Transverse colon (tissue), 4 donors: ENCODE results near the gene CLECL1. TPM values are rescaled to one million over a fixed set of nuclear protein-coding genes. Genes with fewer than 3 reads are reported as not detected.
A peak's percentile ranks its signal among the peaks of the same experiment; 100 is the strongest.

Experiments used
- DNase-seq: peaks from one replicate; pipeline ENCODE4 v3.0.0-alpha.2; 2019
- H3K27ac ChIP-seq, 4 donors: fragments of 200-600 bp; sonication (generic); 2 replicates each; pipeline ENCODE4 v1.5.1; 2016 to 2018; ENCODE audit warnings: inconsistent platforms in 4 of 4
- H3K27me3 ChIP-seq: fragments of 200-600 bp; sonication (generic); 2 replicates; pipeline ENCODE4 v1.5.1; 2017; ENCODE audit warnings: inconsistent platforms
- H3K36me3 ChIP-seq, 4 donors: fragments of 200-600 bp; sonication (generic); 2 replicates each; pipeline ENCODE4 v1.5.1; 2017 to 2019; ENCODE audit warnings: inconsistent platforms in 4 of 4
- H3K4me1 ChIP-seq, 4 donors: fragments of 200-600 bp; sonication (generic); 2 replicates each; pipeline ENCODE4 v1.5.1; 2017 to 2020; ENCODE audit warnings: inconsistent platforms in 4 of 4
- H3K4me3 ChIP-seq, 4 donors: fragments of 200-600 bp; sonication (generic); 1 replicate in 1 of 4; 2 replicates in 3 of 4; pipeline versions ENCODE4 v1.5.1 to v1.6.1; 2017 to 2019; ENCODE audit warnings: inconsistent platforms in 4 of 4
- H3K9me3 ChIP-seq, 2 donors: fragments of 200-600 bp; sonication (generic); 2 replicates each; pipeline ENCODE4 v1.5.1; 2017 to 2019; ENCODE audit warnings: inconsistent platforms in 2 of 2
- EP300 ChIP-seq: sonication (generic); formaldehyde crosslinking; IDR thresholded peaks from one replicate; pipeline ENCODE4 v1.6.1; 2017; ENCODE audit warnings: antibody characterized with exemption, low read depth
- POLR2A ChIP-seq: fragments of 450-650 bp; IDR thresholded peaks from one replicate; pipeline ENCODE4 v1.6.1; 2016; ENCODE audit warnings: antibody characterized with exemption, mild to moderate bottlenecking, moderate library complexity
- POLR2AphosphoS5 ChIP-seq, 3 donors: sonication (generic); formaldehyde crosslinking; IDR thresholded peaks; one replicate each; pipeline ENCODE4 v1.6.1; 2016; ENCODE audit warnings: antibody characterized with exemption in 3 of 3
- WGBS, 2 donors: methylation state at CpG; one replicate each; pipeline ENCODE4 v1.1.5; 2018; ENCODE audit warnings: low coverage in 1 of 2; 5-methylcytosine and 5-hydroxymethylcytosine counted together
- in situ Hi-C, 4 donors: fragments of 200-750 bp; cut with MboI; loops; one replicate each; pipeline versions ENCODE4 v1.15.0 to v1.15.1; 2017; ENCODE audit warnings: low sequenced_read_pairs in 3 of 4, low pct_ligation_motif_present in 1 of 4, low pct_unique_long_range_greater_than_20kb in 1 of 4
- intact Hi-C: fragments of 100-400 bp; cut with DNase I; formaldehyde crosslinking; loops from one replicate; pipeline ENCODE4 v1.15.1; 2023; ENCODE audit warnings: low total_unique reads
- total RNA-seq, 4 donors: library from RNA; depleted of rRNA; stranded (reverse); fragments of >200 nt; gene quantifications; one replicate each; pipeline ENCODE4 v1.1.0, GENCODE V29; 2016
- TF ChIP-seq, protein P1 (sequence below), 5 experiments: fragments of 200-600 bp in 3 of 5; fragments of 450-650 bp in 2 of 5; sonication (generic) in 3 of 5; IDR thresholded peaks; 1 replicate in 2 of 5; 2 replicates in 3 of 5; pipeline ENCODE4 v1.5.1; 2016 to 2017; ENCODE audit warnings: antibody characterized with exemption in 5 of 5, inconsistent platforms in 3 of 5, mild to moderate bottlenecking in 2 of 5, moderate library complexity in 1 of 5

CLECL1 gene
- total RNA-seq, 4 donors from 2014 or later: 2.7 TPM; not detected in 3

DNA sequence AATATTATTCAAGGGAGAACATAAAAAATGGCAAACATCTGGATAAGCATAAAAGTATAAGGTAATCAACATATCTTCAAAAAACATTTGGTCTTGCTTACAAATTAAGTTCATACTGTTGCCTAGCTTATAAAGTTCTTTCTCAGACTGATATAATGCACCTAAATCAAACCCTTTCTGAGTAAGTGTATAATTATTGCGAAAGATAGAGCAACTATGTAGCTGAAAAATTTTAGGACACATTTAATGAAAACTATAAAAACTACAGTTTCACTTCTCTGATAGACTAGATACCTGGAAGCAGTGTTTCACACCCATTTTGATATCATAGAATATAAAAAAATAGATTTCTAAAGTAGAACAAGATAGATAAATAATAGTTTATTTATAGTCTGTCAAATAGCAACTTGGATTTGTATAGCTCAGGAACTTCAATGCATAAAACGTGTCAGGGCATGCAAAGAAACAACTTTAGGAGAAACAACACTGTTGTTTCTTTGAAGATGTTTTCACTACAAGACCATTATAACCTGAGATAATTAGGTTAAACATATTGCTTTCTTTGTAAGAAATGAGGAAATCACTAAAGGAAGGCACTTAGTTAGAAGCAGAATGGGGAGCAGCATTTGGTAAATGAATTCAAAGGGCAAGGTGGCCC is 7.6 kb downstream of the CLECL1 start:
- Histone ChIP-seq H3K4me3 (no peak overlapping the region), H3K9me3 (no peaks in the 10 kb centered on the region), H3K27ac (peak overlapping the region in 1 of 4 donors; percentile 47), H3K27me3 (no peaks in the 10 kb centered on the region), H3K4me1 (peaks cover 0 to 12% (median 1%) of the 10 kb centered on the region in 4 donors), H3K36me3 (no peaks in the 10 kb centered on the region)
- intact Hi-C loops (no loop called here), in situ Hi-C loops (no loop called here)
- TF ChIP-seq, protein P1, sequence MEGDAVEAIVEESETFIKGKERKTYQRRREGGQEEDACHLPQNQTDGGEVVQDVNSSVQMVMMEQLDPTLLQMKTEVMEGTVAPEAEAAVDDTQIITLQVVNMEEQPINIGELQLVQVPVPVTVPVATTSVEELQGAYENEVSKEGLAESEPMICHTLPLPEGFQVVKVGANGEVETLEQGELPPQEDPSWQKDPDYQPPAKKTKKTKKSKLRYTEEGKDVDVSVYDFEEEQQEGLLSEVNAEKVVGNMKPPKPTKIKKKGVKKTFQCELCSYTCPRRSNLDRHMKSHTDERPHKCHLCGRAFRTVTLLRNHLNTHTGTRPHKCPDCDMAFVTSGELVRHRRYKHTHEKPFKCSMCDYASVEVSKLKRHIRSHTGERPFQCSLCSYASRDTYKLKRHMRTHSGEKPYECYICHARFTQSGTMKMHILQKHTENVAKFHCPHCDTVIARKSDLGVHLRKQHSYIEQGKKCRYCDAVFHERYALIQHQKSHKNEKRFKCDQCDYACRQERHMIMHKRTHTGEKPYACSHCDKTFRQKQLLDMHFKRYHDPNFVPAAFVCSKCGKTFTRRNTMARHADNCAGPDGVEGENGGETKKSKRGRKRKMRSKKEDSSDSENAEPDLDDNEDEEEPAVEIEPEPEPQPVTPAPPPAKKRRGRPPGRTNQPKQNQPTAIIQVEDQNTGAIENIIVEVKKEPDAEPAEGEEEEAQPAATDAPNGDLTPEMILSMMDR (IDR thresholded peaks at IDR 0.05): no peak
- TF ChIP-seq POLR2AphosphoS5 (IDR thresholded peaks at IDR 0.05) (no peak), POLR2A (no peak), EP300 (no peak)
- WGBS, 2 donors: 74 to 80% methylated on average over 2 of the region's 2 CpGs
- no peak for DNase-seq

DNA sequence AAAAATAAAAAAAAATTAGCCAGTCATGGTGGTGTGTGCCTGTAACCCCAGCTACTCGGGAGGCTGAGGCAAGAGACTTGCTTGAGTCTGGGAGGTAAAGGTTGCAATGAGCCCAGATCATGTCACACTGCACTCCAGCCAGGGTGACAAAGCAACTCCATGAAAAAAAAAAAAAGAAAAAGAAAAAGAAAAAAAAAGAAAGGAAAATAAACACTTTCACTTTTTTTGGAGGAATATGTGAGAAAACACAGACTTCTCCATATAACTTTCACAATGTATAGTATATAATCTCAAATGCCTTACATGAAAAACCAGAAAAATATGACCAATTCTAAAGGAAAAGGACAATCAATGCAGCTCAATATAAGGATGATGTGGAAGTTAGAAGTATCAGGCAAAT is 8.9 kb downstream of the CLECL1 start:
- in situ Hi-C loops: loop anchor here in 2 of 4 donors (25.0 kb wide), 1 partner anchor 387 kb away; no protein-coding TSS in a partner anchor

DNA sequence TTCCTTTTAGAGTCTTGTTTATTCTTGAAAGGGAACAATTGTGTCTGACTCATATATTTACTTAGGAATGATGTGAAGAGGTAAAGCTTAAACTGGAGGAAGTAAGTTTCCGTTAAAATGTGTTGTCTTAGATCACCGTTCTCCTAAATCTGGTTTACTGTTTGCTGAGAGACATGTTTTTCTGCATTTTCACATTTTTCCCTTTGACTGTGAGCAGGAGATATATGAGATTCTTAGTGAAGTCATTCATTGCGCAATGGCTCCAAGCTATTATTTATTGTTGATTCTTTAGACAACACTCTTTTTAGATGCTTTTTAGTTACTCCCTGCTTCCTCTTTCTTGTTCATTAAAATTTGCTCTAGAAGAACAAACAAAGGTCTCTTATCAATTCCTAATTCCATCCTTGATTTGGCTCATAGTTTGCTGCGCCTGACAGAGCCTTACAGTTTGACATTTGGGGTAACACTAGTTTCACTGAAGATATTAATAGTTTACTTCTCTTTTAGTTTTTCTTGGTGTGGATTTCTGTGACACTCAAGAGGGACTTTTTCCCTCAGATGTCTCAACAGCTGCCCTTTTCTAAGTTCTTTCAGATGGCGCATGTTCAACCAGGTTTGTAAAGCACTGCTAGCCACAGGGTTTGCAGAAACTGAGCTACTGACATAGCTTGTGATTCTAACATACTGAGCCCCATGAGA is 11.4 kb downstream of the CLECL1 start:
- 43 to 47% methylated on average over 5 of the region's 5 CpGs for WGBS, 2 donors
- TF ChIP-seq EP300: no peak
- no peak for TF ChIP-seq POLR2A
- TF ChIP-seq POLR2AphosphoS5 (IDR thresholded peaks at IDR 0.05): no peak
- TF ChIP-seq, protein P1 (IDR thresholded peaks at IDR 0.05): no peak
- intact Hi-C loops (no loop called here), in situ Hi-C loops (loop anchor here in 2 of 4 donors (25.0 kb wide), 1 partner anchor 384 kb away; no protein-coding TSS in a partner anchor)
- Histone ChIP-seq H3K27me3 (no peaks in the 10 kb centered on the region), H3K9me3 (no peaks in the 10 kb centered on the region), H3K4me1 (peaks cover 0 to 19% (median 1%) of the 10 kb centered on the region in 4 donors), H3K4me3 (no peak overlapping the region), H3K27ac (peak overlapping the region; percentile 14 to 53 (median 34)), H3K36me3 (no peaks in the 10 kb centered on the region)
- no peak for DNase-seq

More for the DNA sequence above, 8.9 kb downstream of the CLECL1 start:
- no peak for DNase-seq
- Histone ChIP-seq H3K27ac (peak overlapping the region in 1 of 4 donors; percentile 41), H3K4me3 (no peak overlapping the region), H3K27me3 (no peaks in the 10 kb centered on the region), H3K36me3 (no peaks in the 10 kb centered on the region), H3K4me1 (peaks cover 0 to 19% (median 1%) of the 10 kb centered on the region in 4 donors), H3K9me3 (no peaks in the 10 kb centered on the region)
- WGBS, 2 donors: 90 to 100% methylated on average over 1 of the region's 1 CpG
- intact Hi-C loops: no loop called here
- TF ChIP-seq POLR2A: no peak
- TF ChIP-seq POLR2AphosphoS5 (IDR thresholded peaks at IDR 0.05): no peak
- TF ChIP-seq, protein P1 (IDR thresholded peaks at IDR 0.05): no peak
- no peak for TF ChIP-seq EP300

DNA sequence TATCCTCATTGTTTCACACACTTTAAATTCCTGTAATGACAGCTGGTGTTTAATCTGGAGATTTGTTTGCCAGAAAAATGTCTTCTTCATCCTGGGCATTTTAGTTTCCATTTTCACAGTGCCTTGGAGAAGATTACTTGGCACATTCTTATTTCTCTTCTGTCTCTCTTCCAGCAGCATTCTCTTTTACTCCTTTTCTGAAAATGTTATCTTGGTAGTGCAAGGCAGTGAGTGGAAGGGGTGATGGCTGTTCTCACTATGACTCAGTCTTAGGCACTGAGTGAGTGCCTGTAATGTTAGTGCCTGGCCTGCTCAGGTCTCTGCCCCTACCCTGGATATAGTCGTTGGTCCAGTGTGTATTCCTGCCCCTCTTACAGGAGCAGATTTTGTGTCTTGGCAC is 13.1 kb downstream of the CLECL1 start:
- Histone ChIP-seq H3K9me3 (no peaks in the 10 kb centered on the region), H3K27ac (no peak overlapping the region), H3K36me3 (no peaks in the 10 kb centered on the region), H3K4me3 (no peak overlapping the region), H3K27me3 (no peaks in the 10 kb centered on the region), H3K4me1 (peaks cover 0 to 19% (median 1%) of the 10 kb centered on the region in 4 donors)
- in situ Hi-C loops: loop anchor here in 2 of 4 donors (25.0 kb wide), 1 partner anchor 382 kb away; no protein-coding TSS in a partner anchor
- no peak for DNase-seq
- intact Hi-C loops: no loop called here
- no peak for TF ChIP-seq POLR2AphosphoS5 (IDR thresholded peaks at IDR 0.05)
- no peak for TF ChIP-seq POLR2A
- TF ChIP-seq, protein P1 (IDR thresholded peaks at IDR 0.05): no peak
- TF ChIP-seq EP300: no peak
- WGBS, 2 donors: 68 to 86% methylated on average over 1 of the region's 1 CpG
